Stimulated activated CD4-positive, alpha-beta T cell treated with anti-CD3 and anti-CD28 coated beads, Interleukin-1b, Interleukin-23, amount 100 ng/mL, for 4 hours (primary cell): Measurements from ENCODE around the gene MED9.
"Not testable (repeated sequence)": the region's sequence is repeated elsewhere in the genome, so short reads cannot be mapped to it uniquely, and the experiment has no call there.

Source experiments
- DNase-seq, 2 donors: peaks; one replicate each; pipeline ENCODE4 v3.0.0-alpha.2; 2020; ENCODE audit warnings: low read depth in 2 of 2

Gene MED9

GRCh38 chr17:17454700-17455099, 22.1 kb upstream of the MED9 start:
- DNase-seq = not testable (repeated sequence)

GRCh38 chr17:17455173-17455572, 21.6 kb upstream of the MED9 start:
- DNase-seq = no peak

DNA sequence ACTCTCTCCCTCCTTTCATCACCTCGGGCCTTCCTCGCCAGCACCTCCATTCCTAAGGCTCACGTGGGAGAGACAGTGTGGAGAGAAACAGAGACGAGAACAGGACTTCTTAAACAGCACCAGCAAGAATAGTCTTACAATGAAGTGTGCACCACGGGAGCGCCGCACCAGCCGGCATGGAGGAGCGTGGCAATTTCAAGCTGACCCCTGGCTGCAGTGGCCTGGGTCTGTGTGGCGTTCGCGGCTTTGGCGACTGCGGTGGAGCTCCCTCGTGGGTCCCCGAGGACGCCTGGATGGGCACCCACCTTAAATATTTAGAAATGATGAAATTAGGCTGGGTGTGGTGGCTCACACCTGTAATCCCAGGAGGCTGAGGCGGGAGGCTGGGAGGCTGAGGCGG, 20.5 kb upstream of the MED9 start:
- no peak for DNase-seq

DNA sequence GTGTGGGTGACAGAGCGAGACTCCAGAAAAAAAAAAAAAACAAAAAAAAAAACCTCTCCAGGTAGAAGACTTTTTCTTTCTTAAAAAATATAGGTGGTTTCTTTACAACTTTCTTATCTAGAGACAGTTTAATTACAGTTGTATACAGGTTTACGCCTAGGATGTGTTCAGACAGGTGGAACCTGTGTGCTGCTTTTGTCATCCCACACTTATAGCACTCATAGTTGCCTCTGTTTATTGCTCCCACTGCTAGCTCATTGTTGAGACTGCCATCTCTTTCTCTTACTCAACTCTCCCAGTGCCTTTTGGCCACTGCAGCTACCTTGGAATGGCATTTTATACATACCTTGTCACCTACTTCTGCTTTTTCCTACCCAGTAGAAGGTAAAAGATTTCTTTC, 19.1 kb upstream of the MED9 start:
- no peak for DNase-seq

DNA sequence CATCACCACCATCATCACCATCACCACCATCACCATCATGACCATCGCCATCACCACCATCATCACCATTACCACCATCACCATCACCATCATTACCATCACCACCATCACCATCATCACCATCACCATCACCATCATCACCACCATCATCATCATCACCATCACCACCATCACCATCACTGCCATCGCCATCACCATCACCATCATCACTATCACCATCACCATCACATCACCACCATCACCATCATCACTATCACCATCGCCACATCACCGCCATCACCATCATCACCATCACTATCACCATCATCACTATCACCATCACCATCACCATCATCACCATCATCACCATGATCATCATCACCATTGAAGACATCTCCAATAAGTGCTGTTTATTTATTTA, 16.8 kb upstream of the MED9 start:
- no peak for DNase-seq

GRCh38 chr17:17462048-17462824, 14.6 kb upstream of the MED9 start:
- DNase-seq = no peak

- no peak for DNase-seq
Measured at GRCh38 chr17:17463821-17464220, 13.0 kb upstream of the MED9 start.

DNA sequence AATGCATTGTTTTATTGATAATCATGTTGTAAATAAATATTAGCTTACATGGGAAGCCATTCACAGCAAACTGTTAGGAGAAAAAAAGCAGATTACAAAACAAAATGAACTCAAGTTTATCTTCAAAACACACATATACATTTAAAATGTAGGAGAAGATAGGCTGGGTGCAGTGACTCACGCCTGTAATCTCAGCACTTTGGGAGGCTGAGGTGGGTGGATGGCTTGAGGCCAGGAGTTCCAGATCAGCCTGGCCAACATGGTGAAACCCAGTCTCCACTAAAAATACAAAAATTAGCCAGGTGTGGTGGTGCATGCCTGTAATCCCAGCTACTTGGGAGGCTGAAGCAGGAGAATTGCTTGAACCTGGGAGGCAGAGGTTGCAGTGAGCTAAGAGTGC, 10.9 kb upstream of the MED9 start:
- DNase-seq = not testable (repeated sequence)

DNA sequence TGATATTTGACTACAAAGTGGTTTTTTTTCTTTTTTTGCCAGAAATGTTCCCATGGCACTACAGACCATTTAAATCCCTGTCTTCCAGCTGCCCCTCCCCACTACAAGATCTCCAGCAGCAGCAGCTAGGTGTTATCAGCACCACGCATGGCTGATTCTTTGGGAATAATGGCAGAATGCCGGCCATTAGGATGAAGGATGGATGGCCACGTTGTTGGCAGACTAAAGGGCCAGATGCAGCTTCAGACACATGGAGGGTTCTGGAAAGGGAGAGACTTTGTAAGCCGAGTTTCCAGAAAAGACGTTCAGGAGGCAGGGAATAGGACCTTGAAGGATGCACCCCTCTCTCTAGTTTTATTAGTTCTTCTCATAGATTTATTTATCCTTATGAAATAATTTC, 10.3 kb upstream of the MED9 start:
- DNase-seq = no peak

GRCh38 chr17:17467016-17467415, 9.8 kb upstream of the MED9 start:
- DNase-seq = no peak

GRCh38 chr17:17467720-17468119, 9.1 kb upstream of the MED9 start:
- DNase-seq = no peak

DNA sequence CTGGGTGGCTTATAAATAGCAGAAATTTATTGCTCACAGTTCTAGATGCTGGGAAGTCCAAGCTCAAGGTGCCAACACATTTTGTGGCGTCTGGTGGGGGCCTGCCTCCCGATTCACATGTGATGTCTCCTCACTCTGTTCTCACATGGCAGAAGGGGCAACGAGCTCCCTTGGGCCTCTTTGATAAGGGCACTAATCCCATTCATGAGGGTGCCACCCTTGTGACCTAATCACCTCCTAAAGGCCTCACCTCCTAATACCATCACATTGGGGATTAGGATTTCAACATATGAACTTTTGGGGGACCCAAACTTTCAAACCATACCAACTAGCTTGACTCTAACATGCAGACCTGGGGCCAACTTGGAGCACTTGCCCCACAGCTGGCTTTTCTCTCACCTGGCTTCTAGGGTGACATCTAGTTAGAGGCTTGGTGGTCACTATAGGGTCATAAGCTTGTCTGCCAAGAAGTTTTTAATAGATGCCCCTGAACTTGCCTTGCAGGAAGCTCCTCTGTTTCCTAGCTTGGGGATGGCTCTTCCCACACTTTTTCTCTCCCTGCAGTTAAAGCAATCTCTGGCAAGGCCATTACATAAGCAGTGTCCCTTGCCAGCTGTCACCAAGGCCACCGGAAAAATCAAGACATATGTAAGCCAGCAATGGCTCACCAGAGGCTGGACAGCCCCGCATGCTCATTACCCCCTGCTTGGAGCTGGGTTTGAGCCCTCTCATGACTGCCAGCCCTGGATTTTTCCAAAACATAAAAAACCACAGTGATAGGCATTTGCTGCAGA, 8.4 kb upstream of the MED9 start:
- no peak for DNase-seq

DNA sequence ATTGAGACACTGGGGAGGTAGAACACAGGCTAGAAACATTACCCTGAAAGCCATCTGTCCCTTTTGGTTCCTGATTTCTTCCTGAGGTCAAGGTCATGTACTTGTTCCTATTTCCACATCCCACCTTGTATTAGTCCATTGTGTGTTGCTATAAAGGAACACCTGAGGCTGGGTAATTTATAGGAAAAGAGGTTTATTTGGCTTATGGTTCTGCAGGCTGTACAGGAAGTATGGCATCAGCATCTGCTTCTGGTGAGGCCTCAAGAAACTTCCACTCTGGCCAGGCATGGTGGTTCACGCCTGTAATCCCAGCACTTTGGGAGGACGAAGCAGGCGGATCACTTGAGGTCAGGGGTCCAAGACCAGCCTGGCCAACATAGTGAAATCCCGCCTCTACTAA, 7.4 kb upstream of the MED9 start:
- no peak for DNase-seq

- no peak for DNase-seq
Measured at GRCh38 chr17:17469996-17470395, 6.8 kb upstream of the MED9 start.

DNA sequence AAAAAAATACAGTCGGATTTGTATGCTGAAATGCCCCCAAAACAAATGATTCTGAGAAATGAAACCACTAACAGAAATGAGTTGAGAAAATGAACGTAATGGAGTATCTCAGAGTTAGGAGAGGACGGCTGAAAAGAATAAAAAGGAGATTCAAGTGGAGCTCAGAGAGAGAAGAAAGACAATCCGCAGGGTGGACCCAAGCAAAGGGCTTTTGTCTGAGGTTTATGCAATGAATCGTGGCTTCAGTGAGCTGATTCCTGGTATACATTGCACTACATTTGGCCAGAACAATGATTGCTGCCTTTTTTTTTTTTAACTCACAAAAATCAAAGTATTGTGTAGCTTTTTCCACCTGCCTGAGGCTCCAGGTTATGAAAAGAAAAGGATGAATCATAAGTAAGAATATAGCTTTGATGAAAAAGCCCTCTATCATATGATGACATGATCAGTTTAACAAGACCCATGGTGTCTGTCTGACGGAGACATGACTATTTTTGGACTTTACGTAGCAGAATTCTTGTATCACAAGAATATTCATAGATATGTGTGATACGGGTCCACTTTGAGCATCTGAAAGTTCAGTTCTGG, 4.4 kb upstream of the MED9 start:
- no peak for DNase-seq

DNA sequence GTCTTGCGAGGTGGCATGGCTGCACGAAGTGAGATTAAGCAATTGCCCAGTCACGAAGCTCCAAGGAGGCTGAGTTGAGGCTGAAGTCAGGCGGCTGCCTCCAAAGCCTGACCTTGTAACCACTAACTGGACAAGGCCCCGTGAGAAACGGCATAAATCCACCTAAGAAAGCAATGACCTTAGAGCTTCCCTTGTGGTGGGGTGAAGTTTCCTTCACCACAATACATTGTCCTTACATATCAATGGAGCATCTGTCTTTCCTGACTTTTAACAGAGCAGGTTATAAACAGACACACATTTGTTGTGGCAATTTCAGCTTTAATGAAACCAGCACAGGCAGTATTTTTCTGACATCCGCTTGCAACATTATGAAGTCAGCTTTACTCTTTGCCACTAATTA, 2.5 kb upstream of the MED9 start:
- no peak for DNase-seq

DNA sequence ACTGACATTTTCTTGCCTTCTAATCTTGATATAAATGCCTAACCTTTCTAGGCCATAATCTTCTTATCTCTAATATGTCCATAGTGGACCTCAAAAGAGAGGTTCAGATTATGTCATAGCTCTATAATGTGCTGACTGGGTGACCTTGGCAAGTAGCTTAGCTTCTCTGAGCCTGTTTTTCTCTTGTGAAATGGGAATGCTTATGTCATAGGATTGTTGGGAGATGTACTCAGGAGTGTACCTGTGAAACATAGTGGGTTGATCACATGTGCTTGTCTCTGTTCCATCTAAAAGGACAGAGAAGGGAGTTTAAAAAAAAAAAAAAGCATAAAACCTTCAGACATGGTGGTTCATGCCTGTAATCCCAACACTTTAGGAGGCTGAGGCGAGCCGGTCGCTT, 2.4 kb downstream of the MED9 start:
- DNase-seq = no peak

GRCh38 chr17:17480593-17481148, 3.9 kb downstream of the MED9 start:
- DNase-seq = no peak

GRCh38 chr17:17481860-17482259, 5.1 kb downstream of the MED9 start:
- DNase-seq = no peak

DNA sequence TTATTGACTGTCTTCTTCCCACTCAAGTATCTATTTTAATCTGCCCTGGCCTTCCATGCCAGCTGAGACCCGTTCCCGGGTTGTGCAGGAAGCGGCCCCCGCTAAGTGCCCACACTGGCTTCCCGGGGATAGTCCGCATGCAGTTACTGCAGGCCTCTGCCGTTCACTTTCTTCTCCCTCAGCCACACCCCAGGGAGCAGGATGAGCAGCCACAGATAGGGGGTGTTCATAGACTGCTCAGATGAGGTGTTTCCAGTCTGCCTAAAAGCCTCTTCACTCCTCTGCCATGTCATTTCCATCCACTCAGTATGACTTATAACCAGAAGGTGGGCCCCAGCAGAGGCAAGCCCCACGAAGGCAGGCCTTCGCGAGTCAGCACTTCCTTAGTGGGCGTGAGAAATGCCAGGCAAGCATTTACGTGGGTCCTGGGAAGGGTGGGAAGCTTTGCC, 7.7 kb downstream of the MED9 start:
- DNase-seq = no peak

DNA sequence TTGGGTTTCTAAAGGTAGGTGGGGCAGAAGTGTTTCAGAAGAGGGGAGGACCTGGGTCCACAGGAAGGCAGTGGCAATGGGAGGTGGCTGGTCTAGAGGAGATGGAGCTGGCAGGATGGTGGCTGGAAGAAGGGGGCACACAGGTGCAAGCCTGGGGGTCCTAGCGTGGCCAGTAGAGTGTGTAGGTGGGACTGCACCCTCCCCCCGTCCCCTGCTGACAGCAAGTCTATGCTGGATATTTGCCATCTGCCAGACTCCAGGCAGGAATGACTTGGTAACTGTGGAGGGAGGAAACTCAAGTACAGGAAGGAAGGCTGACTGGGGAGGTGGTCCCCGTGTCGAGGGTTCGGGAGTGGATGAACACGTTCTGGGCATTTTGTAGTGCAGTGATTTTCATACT, 8.6 kb downstream of the MED9 start:
- DNase-seq = no peak

GRCh38 chr17:17486416-17486815, 9.6 kb downstream of the MED9 start:
- DNase-seq = not testable (repeated sequence)

- DNase-seq = no peak
Measured at GRCh38 chr17:17487998-17488397, 11.2 kb downstream of the MED9 start.
